GM19238 (cell line): Measurements from ENCODE around the gene TIMP2.

Source experiments
- DNase-seq: peaks from one replicate; pipeline ENCODE4 v3.0.0; 2011; ENCODE audit warnings: low spot score; ENCODE audit not compliant: insufficient read length

TIMP2 gene

GRCh38 chr17:78839762-78840529, 85.2 kb downstream of the TIMP2 start:
- DNase-seq, result peak; percentile 39

DNA sequence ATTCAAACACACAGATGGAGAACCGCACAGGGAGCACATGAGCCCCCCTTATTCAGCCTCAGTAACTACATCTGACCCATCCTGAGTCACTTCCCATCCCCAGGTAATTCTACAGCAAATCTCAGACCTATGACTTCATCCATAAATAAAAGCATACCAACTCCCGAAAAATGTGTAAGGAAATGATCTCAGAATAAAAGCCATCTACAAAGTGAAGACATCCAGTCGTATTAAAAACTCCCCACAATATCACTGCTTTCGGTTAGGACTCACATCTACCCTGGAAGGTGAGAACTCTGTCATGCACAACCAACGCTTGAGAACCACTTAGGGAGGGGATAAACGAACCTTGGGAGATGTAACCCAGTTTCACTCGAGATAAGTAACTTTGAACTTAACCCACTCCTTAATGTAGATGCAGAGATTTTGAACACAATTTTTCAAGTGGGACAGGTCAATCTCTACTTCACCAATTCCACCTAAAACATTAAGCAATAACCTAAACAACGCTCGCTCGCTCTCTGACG, 85.9 kb downstream of the TIMP2 start:
- no peak for DNase-seq

DNA sequence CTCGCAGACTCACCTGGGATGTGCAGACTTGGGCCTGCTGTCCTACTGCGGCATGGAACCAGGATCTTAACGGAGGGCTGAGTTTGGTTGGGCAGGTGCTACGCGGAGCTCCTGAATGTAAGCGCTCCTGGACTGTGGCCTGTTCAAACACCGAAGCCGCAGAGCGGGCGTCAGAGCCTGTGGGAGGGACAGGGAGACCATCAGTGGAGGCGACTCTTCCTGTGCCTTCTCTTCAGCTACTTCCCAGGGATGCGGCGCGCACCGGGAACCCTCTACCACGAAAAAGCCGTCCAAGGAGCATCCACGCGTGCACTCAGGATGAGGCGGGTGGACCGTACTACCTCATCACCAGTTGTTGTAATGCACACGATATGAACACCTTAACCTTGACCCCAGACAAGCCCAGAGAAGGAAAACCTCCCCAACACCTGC, 86.6 kb downstream of the TIMP2 start:
- no peak for DNase-seq

DNA sequence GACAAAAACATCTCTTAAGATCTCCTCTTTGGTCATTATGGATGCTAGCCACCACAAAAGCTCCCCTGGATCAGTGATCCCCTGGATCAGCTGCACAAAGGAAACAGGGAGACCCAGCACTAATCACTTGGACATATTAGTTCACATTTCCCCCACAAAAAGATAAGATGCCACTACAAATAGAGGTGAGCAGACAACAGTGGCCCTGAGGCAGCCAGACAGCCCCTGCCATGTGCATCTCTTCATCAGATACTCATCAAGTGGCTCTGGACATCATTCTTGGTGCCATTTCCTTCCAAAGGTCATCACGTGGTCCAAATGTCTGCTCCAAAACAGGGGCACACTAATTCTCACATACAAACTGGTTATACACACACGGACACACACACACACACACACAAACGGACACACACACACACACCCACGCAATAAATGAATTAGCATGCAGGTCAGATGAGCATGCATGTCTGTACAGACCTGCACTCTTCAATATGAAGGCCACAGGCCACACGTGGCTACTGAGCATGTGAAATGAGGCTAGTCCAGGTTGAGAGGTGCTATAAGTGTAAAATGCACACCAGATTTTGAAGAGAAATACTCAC, 88.7 kb downstream of the TIMP2 start:
- DNase-seq, result no peak

GRCh38 chr17:78834571-78834970, 90.6 kb downstream of the TIMP2 start:
- DNase-seq, result no peak

- no peak for DNase-seq
These were observed 92.7 kb downstream of the TIMP2 start for GRCh38 chr17:78832541-78832810.

DNA sequence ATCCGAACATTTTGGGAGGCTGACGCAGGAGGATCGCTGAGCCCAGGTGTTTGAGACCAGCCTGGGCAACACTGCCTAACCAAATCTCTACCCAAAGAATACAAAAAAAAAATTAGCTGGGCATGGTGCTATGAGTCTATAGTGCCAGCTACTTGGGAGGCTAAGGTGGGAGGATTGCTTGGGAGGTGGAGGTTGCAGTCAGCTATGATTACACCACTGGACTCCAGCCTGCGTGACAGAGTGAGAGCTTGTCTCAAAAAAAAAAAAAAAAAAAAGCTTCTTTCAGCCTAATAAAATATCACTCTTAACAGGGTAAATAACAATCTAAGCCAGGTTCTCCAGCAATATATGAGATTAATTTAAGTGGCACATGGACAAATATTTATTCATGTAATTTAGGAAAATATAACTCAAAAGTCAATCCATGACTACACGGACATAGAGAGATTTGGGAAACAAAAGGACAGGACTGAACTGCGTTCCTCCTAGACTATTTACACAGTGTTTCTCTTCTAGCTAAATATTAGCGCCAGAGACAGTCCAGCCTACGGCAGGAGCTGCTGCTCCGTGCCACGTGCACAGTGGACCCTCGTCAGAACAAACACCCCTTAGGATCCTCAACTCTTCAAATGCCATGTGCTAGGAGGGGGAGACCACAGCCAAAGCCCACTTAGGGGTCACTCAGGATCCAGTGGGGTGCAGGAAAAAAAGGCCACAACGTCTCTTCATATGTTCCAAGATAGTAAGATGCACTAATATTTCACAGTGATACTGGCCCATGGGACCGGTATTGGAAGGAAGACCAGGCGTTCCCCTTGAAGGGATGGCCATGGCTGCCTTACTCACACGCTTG, 93.3 kb downstream of the TIMP2 start:
- no peak for DNase-seq

GRCh38 chr17:78829477-78829876, 95.7 kb downstream of the TIMP2 start:
- DNase-seq, result no peak

DNA sequence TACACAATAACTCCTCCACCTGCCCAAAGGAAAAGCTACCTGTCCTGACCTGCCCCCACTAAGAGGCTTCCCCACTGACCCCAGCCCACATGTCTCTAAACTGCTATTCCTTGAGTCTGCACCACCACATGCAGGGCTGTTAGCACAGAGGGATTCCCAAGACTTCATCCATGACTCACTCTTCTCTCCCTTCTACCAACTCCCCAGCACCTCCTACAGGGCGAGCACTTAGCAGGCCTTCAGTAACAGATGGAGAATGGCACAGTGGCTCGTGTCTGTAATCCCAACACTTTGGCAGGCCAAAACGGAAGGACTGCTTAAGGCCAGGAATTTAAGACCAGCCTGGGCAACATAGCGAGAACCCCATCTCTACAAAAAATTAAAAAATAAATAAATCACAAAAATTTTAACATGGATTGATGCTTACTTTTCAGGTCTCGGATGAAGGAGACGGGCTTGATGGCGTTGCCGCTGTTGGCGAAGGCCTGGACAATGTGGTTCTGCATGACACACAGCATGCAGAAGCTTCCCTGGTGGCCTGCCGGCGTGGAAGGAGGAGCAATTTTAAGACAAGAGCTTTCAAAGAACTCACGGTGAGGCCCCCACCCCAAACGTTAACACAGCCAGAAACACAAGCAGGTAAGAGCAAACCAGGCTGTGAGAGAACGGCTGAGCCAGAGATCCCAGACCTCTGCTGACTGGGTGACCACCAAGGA, 96.6 kb downstream of the TIMP2 start:
- no peak for DNase-seq

DNA sequence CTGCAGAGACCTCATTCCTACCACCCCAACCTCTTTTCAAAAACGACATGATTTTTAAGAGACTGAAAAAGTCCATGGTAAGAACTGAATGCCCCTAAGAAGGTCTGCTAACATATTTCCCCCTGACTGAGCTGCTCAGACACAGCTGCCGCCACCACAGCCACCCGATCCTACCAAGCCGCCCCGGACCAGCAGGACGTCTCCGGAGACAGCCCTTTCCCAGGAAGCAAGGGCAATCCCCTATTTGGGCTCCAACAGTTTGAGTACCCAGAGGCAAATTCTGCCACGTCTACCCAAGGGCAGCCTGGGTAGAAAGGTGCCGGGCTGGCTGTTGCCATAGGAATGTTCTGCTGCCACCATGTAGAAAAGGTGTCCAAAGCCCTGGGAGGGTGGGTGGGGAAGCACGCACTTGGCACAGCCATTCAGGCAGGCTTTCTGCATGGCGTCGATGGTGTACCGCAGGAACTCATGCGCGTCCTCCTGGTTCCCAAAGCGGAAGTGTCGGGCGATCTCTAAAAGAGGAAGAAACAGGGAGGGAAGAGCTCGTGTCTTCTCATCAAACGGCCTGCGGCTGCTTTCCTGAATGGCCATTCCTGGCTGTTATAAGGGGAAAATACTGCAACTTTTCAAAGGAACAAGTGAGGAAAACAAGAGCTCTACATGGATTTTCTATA, 98.2 kb downstream of the TIMP2 start:
- no peak for DNase-seq

- DNase-seq, result no peak
These were observed 98.8 kb downstream of the TIMP2 start for GRCh38 chr17:78826421-78826820.

- DNase-seq, result no peak
These were observed 99.5 kb downstream of the TIMP2 start for GRCh38 chr17:78825696-78826095.

- DNase-seq, result no peak
These were observed 100.9 kb downstream of the TIMP2 start for GRCh38 chr17:78824240-78824639.

- DNase-seq, result no peak
These were observed 101.7 kb downstream of the TIMP2 start for GRCh38 chr17:78823282-78824046.

GRCh38 chr17:78822552-78822951, 102.6 kb downstream of the TIMP2 start:
- DNase-seq, result no peak

DNA sequence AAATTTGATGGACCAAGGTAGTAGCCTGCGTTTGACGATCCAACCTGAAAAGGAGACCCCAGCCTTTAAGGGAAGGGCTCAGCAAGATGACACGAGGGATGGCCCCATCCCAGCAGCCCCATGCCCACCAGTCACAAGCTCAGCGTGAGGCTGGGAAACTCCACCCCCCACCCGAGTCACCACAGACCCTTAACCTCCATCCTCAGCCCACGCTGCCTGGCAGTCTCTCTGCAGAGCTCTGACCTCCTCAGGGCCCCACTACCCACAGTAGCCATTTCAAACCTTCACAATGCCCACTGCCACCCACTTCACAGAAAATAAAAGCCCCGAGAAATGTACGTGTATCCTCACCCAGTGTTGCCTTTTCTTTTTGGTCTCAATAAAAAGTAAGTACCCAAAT, 103.2 kb downstream of the TIMP2 start:
- no peak for DNase-seq

DNA sequence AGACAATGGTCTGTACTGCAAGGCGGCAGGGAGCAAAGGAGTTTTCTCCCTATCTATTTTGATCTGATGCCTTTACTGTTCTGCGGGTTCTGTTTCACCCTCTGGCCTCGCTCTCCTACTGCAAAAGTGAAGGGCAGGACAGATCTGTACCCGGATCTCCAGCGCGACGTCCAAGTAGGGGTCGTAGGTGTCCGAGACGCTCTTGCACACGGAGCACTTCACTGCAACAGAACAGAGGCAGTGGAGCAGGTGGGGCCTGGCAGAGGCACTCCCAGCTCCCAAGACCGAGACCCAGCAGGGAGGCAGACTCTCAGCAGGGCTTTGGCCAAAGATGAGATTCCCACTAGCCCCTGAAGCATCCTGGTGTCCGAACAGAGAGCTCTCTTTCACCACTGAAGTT, 104.3 kb downstream of the TIMP2 start:
- DNase-seq, result no peak

- no peak for DNase-seq
These were observed 105.1 kb downstream of the TIMP2 start for GRCh38 chr17:78819806-78820792.

GRCh38 chr17:78819402-78819801, 105.8 kb downstream of the TIMP2 start:
- DNase-seq, result no peak
